HCT116 (cell line): ENCODE data around the gene C10orf88. TPM values are rescaled to one million over a fixed set of nuclear protein-coding genes. Genes with fewer than 3 reads are reported as not detected.

Source experiments
- ATAC-seq: fragments of 200-7000 bp; cut with Tn5 transposase; 2 replicates; pipeline ENCODE4 v1.9.1; 2020; ENCODE audit warnings: mild to moderate bottlenecking, moderate library complexity
- BruUV-seq: library from RNA; stranded (reverse); fragments of 400-500 nt; replicated peaks from 2 replicates; lab custom pipeline; 2021; lab: Mats Ljungman, UMichigan
- CTCF ChIA-PET: fragments of 300-600 bp; sonication (Branson Sonifier 250); formaldehyde crosslinking; loops from one replicate; lab custom pipeline; 2021; ENCODE audit warnings: antibody characterized with exemption; lab: Charles Lee
- POLR2A ChIA-PET: fragments of 300-600, 350-600 bp; sonication (Branson Sonifier 250); formaldehyde crosslinking; loops from one replicate; lab custom pipeline; 2021; ENCODE audit warnings: antibody characterized with exemption; lab: Charles Lee
- RAD21 ChIA-PET, 2 experiments: fragments of 300-600 bp; sonication (Branson Sonifier 250); formaldehyde crosslinking; loops; one replicate each; lab custom pipeline; 2023; ENCODE audit warnings: low total read pairs in 2 of 2; ENCODE audit not compliant: uncharacterized antibody in 2 of 2, unreplicated experiment in 2 of 2, low non-redundant PET in 1 of 2; lab: Charles Lee
- DNase-seq: peaks from one replicate; pipeline ENCODE4 v3.0.0-alpha.2; 2010; ENCODE audit warnings: low read depth, low spot score
- H2AFZ ChIP-seq: fragments of 200-600 bp; shearing (Covaris generic), sonication (generic); 2 replicates; pipeline ENCODE4 v1.6.1; 2017; ENCODE audit warnings: low read depth, mixed run types, mixed read lengths, antibody characterized with exemption, low read length; ENCODE audit not compliant: poor library complexity, severe bottlenecking
- H3K27ac ChIP-seq: 2 replicates; pipeline ENCODE4 v1.5.1; 2012; ENCODE audit warnings: low read depth, low read length
- H3K27me3 ChIP-seq: fragments of 200-600 bp; sonication (generic); 2 replicates; pipeline ENCODE4 v1.6.1; 2016; ENCODE audit warnings: mixed run types, low read length, mixed read lengths; ENCODE audit not compliant: insufficient read depth
- H3K36me3 ChIP-seq, 2 experiments: fragments of 200-500 bp in 1 of 2; fragments of 200-600 bp in 1 of 2; sonication (Bioruptor generic) in 1 of 2; sonication (generic) in 1 of 2; 2 replicates each; pipeline versions ENCODE4 v1.5.1 to v1.6.1; 2014 to 2016; ENCODE audit warnings: low read length in 2 of 2, inconsistent platforms in 1 of 2, mixed read lengths in 1 of 2, mixed run types in 1 of 2; ENCODE audit not compliant: insufficient read depth in 2 of 2, control insufficient read depth in 1 of 2
- H3K4me1 ChIP-seq, 2 experiments: fragments of 200-600 bp in 1 of 2; sonication (generic) in 1 of 2; 2 replicates each; pipeline versions ENCODE4 v1.5.1 to v1.6.1; 2012 to 2017; ENCODE audit warnings: low read length in 2 of 2, inconsistent platforms in 1 of 2, mild to moderate bottlenecking in 1 of 2, mixed read lengths in 1 of 2, mixed run types in 1 of 2, moderate library complexity in 1 of 2; ENCODE audit not compliant: insufficient read depth in 2 of 2, control insufficient read depth in 1 of 2
- H3K4me2 ChIP-seq: fragments of 200-600 bp; sonication (generic); 2 replicates; pipeline ENCODE4 v1.6.1; 2017; ENCODE audit warnings: mixed run types, low read length, mixed read lengths
- H3K4me3 ChIP-seq, 2 experiments: fragments of 200-600 bp in 1 of 2; sonication (generic) in 1 of 2; replicated peaks in 1 of 2; 2 replicates each; pipeline ENCODE4 v1.5.1; 2011 to 2016; ENCODE audit warnings: low read length in 2 of 2, control low read depth in 1 of 2, low read depth in 1 of 2, mild to moderate bottlenecking in 1 of 2, mixed read lengths in 1 of 2, mixed run types in 1 of 2
- H3K79me2 ChIP-seq: fragments of 200-600 bp; sonication (generic); 2 replicates; pipeline ENCODE4 v1.6.1; 2017; ENCODE audit warnings: mild to moderate bottlenecking, mixed run types, low read length, moderate library complexity, mixed read lengths; ENCODE audit not compliant: insufficient read depth
- H3K9ac ChIP-seq: fragments of 200-600 bp; sonication (generic); 2 replicates; pipeline ENCODE4 v1.6.1; 2016; ENCODE audit warnings: low read length, mixed read lengths
- H3K9me2 ChIP-seq: fragments of 200-600 bp; sonication (generic), shearing (Covaris generic); 2 replicates; pipeline ENCODE4 v1.6.1; 2017; ENCODE audit warnings: mixed run types, mild to moderate bottlenecking, moderate library complexity; ENCODE audit not compliant: insufficient read depth
- H3K9me3 ChIP-seq, 2 experiments: fragments of 200-500 bp in 1 of 2; fragments of 200-600 bp in 1 of 2; sonication (Bioruptor generic) in 1 of 2; sonication (generic) in 1 of 2; 2 replicates each; pipeline ENCODE4 v1.6.1; 2014 to 2017; ENCODE audit warnings: low read length in 2 of 2, mixed read lengths in 2 of 2, inconsistent platforms in 1 of 2, low read depth in 1 of 2, mild to moderate bottlenecking in 1 of 2, mixed run types in 1 of 2, moderate library complexity in 1 of 2; ENCODE audit not compliant: control insufficient read depth in 1 of 2, insufficient read depth in 1 of 2
- H4K20me1 ChIP-seq: fragments of 200-600 bp; sonication (generic), shearing (Covaris generic); 2 replicates; pipeline ENCODE4 v1.6.1; 2017; ENCODE audit warnings: mixed run types, mild to moderate bottlenecking, moderate library complexity; ENCODE audit not compliant: insufficient read depth
- CBX3 ChIP-seq: IDR thresholded peaks from 2 replicates; pipeline ENCODE4 v1.6.1; 2012; ENCODE audit warnings: low read depth
- CEBPB ChIP-seq: IDR thresholded peaks from 2 replicates; pipeline ENCODE4 v1.6.1; 2012; ENCODE audit warnings: low read depth
- EGR1 ChIP-seq: IDR thresholded peaks from 2 replicates; pipeline ENCODE4 v1.6.1; 2012; ENCODE audit warnings: low read depth
- EZH2 ChIP-seq: fragments of 200-600 bp; sonication (generic); IDR thresholded peaks from 2 replicates; pipeline ENCODE4 v1.6.1; 2017; ENCODE audit warnings: antibody characterized with exemption, mixed run types
- POLR2AphosphoS5 ChIP-seq: IDR thresholded peaks from 2 replicates; pipeline ENCODE4 v1.6.1; 2011; ENCODE audit warnings: mild to moderate bottlenecking, low read depth, low read length, moderate library complexity
- RAD21 ChIP-seq: IDR thresholded peaks from 2 replicates; pipeline ENCODE4 v1.6.1; 2012; ENCODE audit warnings: low read depth, mild to moderate bottlenecking
- SP1 ChIP-seq: IDR thresholded peaks from 2 replicates; pipeline ENCODE4 v1.6.1; 2012; ENCODE audit warnings: low read depth
- TCF7L2 ChIP-seq: IDR thresholded peaks from 2 replicates; pipeline ENCODE4 v1.7.0; 2011; ENCODE audit warnings: borderline replicate concordance, inconsistent platforms; ENCODE audit not compliant: insufficient read depth, insufficient read length; ENCODE audit errors: extremely low read depth
- YY1 ChIP-seq: IDR thresholded peaks from 2 replicates; pipeline ENCODE4 v1.6.1; 2011; ENCODE audit warnings: low read length, low read depth, moderate library complexity, mild to moderate bottlenecking; ENCODE audit not compliant: insufficient replicate concordance; ENCODE audit errors: extremely low read depth
- ZFX ChIP-seq: fragments of 450-650 bp; IDR thresholded peaks from 2 replicates; pipeline ENCODE4 v1.6.1; 2017
- intact Hi-C: fragments of 100-400 bp; cut with micrococcal nuclease; formaldehyde crosslinking; loops from 2 replicates; pipeline ENCODE4 v1.10.0; 2022
- total RNA-seq: library from RNA; stranded (reverse); gene quantifications from one replicate; pipeline ENCODE4 v1.2.1, GENCODE V29; 2021; ENCODE audit not compliant: unreplicated experiment
- TF ChIP-seq, protein P1 (sequence below): IDR thresholded peaks from 2 replicates; pipeline ENCODE4 v1.6.1; 2012
- TF ChIP-seq, protein P2 (sequence below): IDR thresholded peaks from 2 replicates; pipeline ENCODE4 v1.6.1; 2012
- TF ChIP-seq, protein P3 (sequence below): IDR thresholded peaks from 2 replicates; pipeline ENCODE4 v1.6.1; 2011; ENCODE audit warnings: mild to moderate bottlenecking, low read length, moderate library complexity; ENCODE audit not compliant: insufficient replicate concordance; ENCODE audit errors: extremely low read depth
- TF ChIP-seq, protein P4 (sequence below), 3 experiments: fragments of 200-600 bp in 1 of 3; sonication (generic) in 1 of 3; IDR thresholded peaks in 2 of 3; conservative IDR thresholded peaks in 1 of 3; 2 replicates each; pipeline ENCODE4 v1.5.1; 2012 to 2017; ENCODE audit warnings: low read depth in 2 of 3, low read length in 2 of 3, antibody characterized with exemption in 1 of 3, borderline replicate concordance in 1 of 3, control low read depth in 1 of 3, mild to moderate bottlenecking in 1 of 3, mixed read lengths in 1 of 3, mixed run types in 1 of 3, moderate library complexity in 1 of 3; ENCODE audit not compliant: insufficient read depth in 1 of 3

Gene C10orf88
- total RNA-seq, 1 experiment from 2014 or later = 16.2 TPM

DNA sequence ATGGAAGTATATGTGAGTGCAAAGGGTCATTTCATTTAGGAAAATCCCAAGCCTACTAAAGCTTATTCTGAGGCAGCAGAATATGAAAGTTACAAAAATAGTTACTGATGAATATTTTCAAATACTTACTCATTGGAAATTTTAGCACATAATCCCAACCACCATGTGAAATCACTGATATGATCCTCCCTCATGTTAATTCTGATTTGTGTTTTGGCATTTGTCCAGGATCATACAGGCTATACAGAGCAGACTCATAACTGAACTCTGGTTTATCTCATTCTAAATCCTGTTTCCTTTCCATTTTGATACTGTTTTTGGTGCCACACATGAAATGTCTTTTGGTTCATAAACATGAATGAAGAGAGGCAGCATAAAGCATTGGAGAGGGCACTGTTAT lies 71.3 kb downstream of the C10orf88 start:
- H3K9me3 ChIP-seq = no peaks in the 10 kb centered on the region
- H3K27ac ChIP-seq = no peak overlapping the region
- no peak for TF ChIP-seq SP1
- TF ChIP-seq, protein P1, sequence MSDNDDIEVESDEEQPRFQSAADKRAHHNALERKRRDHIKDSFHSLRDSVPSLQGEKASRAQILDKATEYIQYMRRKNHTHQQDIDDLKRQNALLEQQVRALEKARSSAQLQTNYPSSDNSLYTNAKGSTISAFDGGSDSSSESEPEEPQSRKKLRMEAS = no peak
- no peak for TF ChIP-seq ZFX
- no peak for TF ChIP-seq RAD21
- no peak for TF ChIP-seq EZH2
- TF ChIP-seq, protein P2, sequence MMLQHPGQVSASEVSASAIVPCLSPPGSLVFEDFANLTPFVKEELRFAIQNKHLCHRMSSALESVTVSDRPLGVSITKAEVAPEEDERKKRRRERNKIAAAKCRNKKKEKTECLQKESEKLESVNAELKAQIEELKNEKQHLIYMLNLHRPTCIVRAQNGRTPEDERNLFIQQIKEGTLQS = no peak
- TF ChIP-seq EGR1 = no peak
- TF ChIP-seq TCF7L2 = no peak
- TF ChIP-seq, protein P3, sequence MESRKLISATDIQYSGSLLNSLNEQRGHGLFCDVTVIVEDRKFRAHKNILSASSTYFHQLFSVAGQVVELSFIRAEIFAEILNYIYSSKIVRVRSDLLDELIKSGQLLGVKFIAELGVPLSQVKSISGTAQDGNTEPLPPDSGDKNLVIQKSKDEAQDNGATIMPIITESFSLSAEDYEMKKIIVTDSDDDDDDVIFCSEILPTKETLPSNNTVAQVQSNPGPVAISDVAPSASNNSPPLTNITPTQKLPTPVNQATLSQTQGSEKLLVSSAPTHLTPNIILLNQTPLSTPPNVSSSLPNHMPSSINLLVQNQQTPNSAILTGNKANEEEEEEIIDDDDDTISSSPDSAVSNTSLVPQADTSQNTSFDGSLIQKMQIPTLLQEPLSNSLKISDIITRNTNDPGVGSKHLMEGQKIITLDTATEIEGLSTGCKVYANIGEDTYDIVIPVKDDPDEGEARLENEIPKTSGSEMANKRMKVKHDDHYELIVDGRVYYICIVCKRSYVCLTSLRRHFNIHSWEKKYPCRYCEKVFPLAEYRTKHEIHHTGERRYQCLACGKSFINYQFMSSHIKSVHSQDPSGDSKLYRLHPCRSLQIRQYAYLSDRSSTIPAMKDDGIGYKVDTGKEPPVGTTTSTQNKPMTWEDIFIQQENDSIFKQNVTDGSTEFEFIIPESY = no peak
- no peak for TF ChIP-seq YY1
- no peak for TF ChIP-seq CEBPB
- no peak for TF ChIP-seq CBX3
- no peak for TF ChIP-seq POLR2AphosphoS5
- TF ChIP-seq, protein P4, sequence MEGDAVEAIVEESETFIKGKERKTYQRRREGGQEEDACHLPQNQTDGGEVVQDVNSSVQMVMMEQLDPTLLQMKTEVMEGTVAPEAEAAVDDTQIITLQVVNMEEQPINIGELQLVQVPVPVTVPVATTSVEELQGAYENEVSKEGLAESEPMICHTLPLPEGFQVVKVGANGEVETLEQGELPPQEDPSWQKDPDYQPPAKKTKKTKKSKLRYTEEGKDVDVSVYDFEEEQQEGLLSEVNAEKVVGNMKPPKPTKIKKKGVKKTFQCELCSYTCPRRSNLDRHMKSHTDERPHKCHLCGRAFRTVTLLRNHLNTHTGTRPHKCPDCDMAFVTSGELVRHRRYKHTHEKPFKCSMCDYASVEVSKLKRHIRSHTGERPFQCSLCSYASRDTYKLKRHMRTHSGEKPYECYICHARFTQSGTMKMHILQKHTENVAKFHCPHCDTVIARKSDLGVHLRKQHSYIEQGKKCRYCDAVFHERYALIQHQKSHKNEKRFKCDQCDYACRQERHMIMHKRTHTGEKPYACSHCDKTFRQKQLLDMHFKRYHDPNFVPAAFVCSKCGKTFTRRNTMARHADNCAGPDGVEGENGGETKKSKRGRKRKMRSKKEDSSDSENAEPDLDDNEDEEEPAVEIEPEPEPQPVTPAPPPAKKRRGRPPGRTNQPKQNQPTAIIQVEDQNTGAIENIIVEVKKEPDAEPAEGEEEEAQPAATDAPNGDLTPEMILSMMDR (IDR thresholded peaks at IDR 0.05 in 2 of 3, conservative IDR thresholded peaks at IDR 0.05 in 1 of 3; ENCODE audit: borderline replicate concordance in 1 of 3, insufficient read depth in 1 of 3, low read depth in 2 of 3, low read length in 2 of 3) = no peak
- POLR2A ChIA-PET = no interaction called here
- no peak for DNase-seq
- BruUV-seq = no TSS peak
- H3K9me2 ChIP-seq = no peaks in the 10 kb centered on the region
- no peak overlapping the region for H2AFZ ChIP-seq
- H3K36me3 ChIP-seq = no peaks in the 10 kb centered on the region
- H3K27me3 ChIP-seq = peaks cover 20% of the 10 kb centered on the region; the same call in 1 of the 2 replicates
- intact Hi-C loops = no loop called here
- peaks cover 0 to 6% of the 10 kb centered on the region in 2 experiments; a peak in 1 of 4 replicates for H3K4me1 ChIP-seq
- CTCF ChIA-PET = no interaction called here
- no peak overlapping the region for H3K9ac ChIP-seq
- peaks cover 14% of the 10 kb centered on the region for H3K79me2 ChIP-seq
- H3K4me2 ChIP-seq = no peak overlapping the region
- no peaks in the 10 kb centered on the region for H4K20me1 ChIP-seq
- RAD21 ChIA-PET = no interaction called here
- H3K4me3 ChIP-seq = no peak overlapping the region
- ATAC-seq = no peak

Other genes starting within 250 kb of the C10orf88 start
- gene CUZD1, start 108.4 kb downstream of the C10orf88 start, total RNA-seq = 1.7 TPM
- 6.8 TPM for gene FAM24B, start 74.6 kb downstream of the C10orf88 start, total RNA-seq
- gene FAM24A, start 43.6 kb downstream of the C10orf88 start, total RNA-seq = not detected
- gene PSTK, start 26.2 kb upstream of the C10orf88 start, total RNA-seq = 4.4 TPM
- 17.1 TPM for gene IKZF5, start 54.6 kb upstream of the C10orf88 start, total RNA-seq
- gene ACADSB, start 54.8 kb upstream of the C10orf88 start, total RNA-seq = 33.3 TPM
- gene HMX3, start 181.7 kb upstream of the C10orf88 start, total RNA-seq = not detected
- not detected for gene HMX2, start 193.9 kb upstream of the C10orf88 start, total RNA-seq
- gene BUB3, start 200.2 kb upstream of the C10orf88 start, total RNA-seq = 271 TPM